Transverse colon (tissue), 3 donors: ENCODE results near the gene PCDH8.

Source experiments
- CTCF ChIP-seq, 5 experiments: fragments of 200-600 bp in 3 of 5; fragments of 450-650 bp in 2 of 5; sonication (generic) in 3 of 5; IDR thresholded peaks; 1 replicate in 2 of 5; 2 replicates in 3 of 5; pipeline ENCODE4 v1.5.1; 2016 to 2017; ENCODE audit warnings: antibody characterized with exemption in 5 of 5, inconsistent platforms in 3 of 5, mild to moderate bottlenecking in 2 of 5, moderate library complexity in 1 of 5
- POLR2A ChIP-seq: fragments of 450-650 bp; IDR thresholded peaks from one replicate; pipeline ENCODE4 v1.6.1; 2016; ENCODE audit warnings: antibody characterized with exemption, mild to moderate bottlenecking, moderate library complexity

- TF ChIP-seq CTCF (IDR thresholded peaks at IDR 0.05) (no peak), POLR2A (no peak)
Measured at GRCh38 chr13:52838433-52839107, 9.9 kb downstream of the PCDH8 start.
